ENCODE results near the gene SLC46A2. TPM values are rescaled to one million over a fixed set of nuclear protein-coding genes. Genes with fewer than 3 reads are reported as not detected.

The SLC46A2 gene
- total and polyA plus RNA-seq, 2 of the 13 experiments (the other 11 are each of a cell fraction or from before 2014, with no cell fraction given): not detected

DNA sequence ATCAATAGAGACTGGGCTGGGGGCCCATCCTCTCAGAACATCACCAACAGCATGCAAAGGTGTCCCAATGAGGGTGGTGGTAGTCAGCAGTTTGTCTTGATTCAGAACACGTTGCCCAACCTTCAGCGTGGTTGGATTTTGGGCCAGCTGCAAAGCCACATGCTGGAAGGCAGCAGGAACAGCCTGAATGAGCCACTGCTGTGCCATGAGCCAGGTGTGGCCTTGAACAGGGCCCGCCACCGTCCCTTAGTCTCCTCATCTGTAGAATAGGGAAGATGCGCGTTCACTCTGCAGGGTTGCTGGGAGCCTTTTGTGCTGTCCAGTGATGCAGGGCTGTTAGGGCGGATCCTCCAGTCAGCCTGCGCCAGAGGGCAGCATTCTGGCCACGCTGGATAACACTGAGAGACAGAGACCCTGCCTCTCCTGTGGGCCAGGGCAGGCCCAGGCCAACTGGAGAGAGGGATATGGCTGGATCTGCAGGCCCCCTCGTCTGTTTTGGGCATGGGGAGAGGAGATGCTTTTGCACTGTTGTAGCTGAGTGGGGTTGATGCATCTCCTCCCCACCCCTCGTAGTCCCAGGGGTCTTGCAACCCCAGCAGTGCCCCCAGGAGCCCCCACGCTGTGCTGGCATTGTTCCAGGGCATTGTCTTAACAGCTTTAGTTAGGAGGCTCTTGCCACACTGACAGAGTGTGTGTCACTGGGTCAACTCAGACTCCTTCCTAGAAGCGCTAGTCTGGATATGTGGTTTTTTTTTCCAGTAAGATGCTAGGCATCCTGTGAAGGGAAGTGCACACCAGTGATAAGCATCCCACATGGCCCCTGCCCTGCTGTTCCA, 42.1 kb downstream of the SLC46A2 start (continued):
- TF ChIP-seq ZNF775 (CRISPR knock-in tag; IDR thresholded peaks at IDR 0.05; ENCODE audit: borderline replicate concordance) (no peak), NFKBIZ (CRISPR knock-in tag; IDR thresholded peaks at IDR 0.05) (no peak), ZNF331 (CRISPR knock-in tag; IDR thresholded peaks at IDR 0.05) (no peak)

DNA sequence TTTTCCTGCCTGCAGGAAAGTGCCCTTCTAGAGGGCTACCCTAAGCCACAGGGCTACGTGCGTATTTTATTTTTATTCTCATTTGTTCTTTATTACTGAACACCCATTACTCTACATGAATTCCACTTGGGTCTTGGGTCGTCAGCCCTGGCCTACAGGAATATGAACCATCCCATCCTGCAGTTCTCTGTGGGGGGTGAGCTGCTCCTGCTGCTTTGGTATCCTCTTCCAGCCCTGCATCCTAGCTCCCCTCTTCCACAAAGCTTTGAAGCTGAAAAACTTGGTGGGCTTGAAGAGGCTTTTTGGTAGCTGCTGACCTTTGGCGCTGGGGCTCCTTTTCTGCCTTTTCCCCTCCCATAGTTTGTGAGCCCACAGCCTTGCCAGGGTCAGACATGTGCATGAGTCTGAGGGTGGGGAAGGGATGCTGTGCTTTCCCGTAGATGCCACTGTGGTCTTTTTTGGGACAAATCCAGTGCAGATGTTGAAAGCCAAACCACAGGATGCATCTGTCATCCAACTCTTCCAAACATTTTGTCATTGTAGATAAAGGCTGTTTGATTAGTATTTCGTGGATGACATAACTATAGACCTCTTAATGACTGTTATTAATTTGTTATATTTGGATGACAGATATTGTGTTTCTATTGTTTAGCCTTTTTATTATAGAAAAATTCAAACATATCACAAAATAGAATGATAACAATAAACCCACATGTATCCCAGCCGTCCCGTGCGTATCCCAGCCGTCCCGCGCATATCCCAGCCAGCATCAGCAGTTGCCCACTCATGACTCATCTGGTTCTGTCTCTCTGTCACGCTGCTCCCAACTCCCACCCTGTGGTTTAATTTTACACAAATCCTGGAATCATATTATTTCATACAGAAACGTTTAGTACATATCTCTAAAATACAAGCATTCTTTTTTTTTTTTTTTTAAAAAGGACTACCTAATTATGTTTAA, 43.9 kb downstream of the SLC46A2 start:
- in situ Hi-C loops (cut with HindIII; ENCODE audit: extremely low pct_ligation_motif_present, low pct_unique_long_range_greater_than_20kb) (loop anchor here (5.0 kb wide), 1 partner anchor 45 kb away; the partner anchor contains the start of gene SLC46A2), intact Hi-C loops (cut with micrococcal nuclease; ENCODE audit: unreplicated experiment) (no loop called here)
- POLR2A ChIA-PET: no interaction called here
- Histone ChIP-seq H3K27me3 (ENCODE audit: control insufficient read depth in 1 of 2, insufficient read depth in 2 of 2, low read length in 2 of 2) (no peaks in the 10 kb centered on the region), H3K27ac (ENCODE audit: extremely low read length, insufficient read depth, low read length) (no peak overlapping the region), H3K9me3 (ENCODE audit: low read length) (no peaks in the 10 kb centered on the region), H3K79me2 (ENCODE audit: insufficient read depth, low read length) (no peaks in the 10 kb centered on the region), H3K9ac (ENCODE audit: insufficient read depth, low read depth, low read length) (no peak overlapping the region), H3K4me2 (ENCODE audit: low read depth, low read length) (no peak overlapping the region), H4K20me1 (ENCODE audit: insufficient read depth, low read length) (no peaks in the 10 kb centered on the region), H3K36me3 (replicated peaks in 1 of 2; ENCODE audit: control insufficient read depth in 1 of 2, insufficient read depth in 2 of 2, low read length in 2 of 2) (peaks cover 4 to 9% of the 10 kb centered on the region in 2 experiments; a peak in 4 of 5 replicates), H3K4me3 (replicated peaks in 1 of 3; ENCODE audit: insufficient read depth in 1 of 3, low read depth in 2 of 3, low read length in 3 of 3) (no peak overlapping the region), H2AFZ (ENCODE audit: low read length) (no peak overlapping the region), H3K4me1 (ENCODE audit: insufficient read depth, low read length) (peaks cover 3% of the 10 kb centered on the region)
- CTCF ChIA-PET (ENCODE audit: low intra/inter-chr PET ratio, low total read pairs): interaction anchor here (1.7 to 3.1 kb wide), 2 partner anchors 56 kb away, joined by 3 to 48 read pairs; no protein-coding TSS in a partner anchor
- DNase-seq (ENCODE audit: low spot score) (no peak), ATAC-seq (no peak), FAIRE-seq (no peak)
- no TSS peak for BruUV-seq (replicated peaks)
- 88% methylated on average over 14 of the region's 14 CpGs for WGBS (ENCODE audit: low lambda C conversion rate)
- TF ChIP-seq NR2F2 (IDR thresholded peaks at IDR 0.05; ENCODE audit: borderline replicate concordance, low read depth): no peak
- TF ChIP-seq ATF7-NPFF (CRISPR knock-in tag; IDR thresholded peaks at IDR 0.05; ENCODE audit: low read depth): no peak
- TF ChIP-seq ZNF780A (CRISPR knock-in tag; IDR thresholded peaks at IDR 0.05): no peak
- TF ChIP-seq, protein P1, sequence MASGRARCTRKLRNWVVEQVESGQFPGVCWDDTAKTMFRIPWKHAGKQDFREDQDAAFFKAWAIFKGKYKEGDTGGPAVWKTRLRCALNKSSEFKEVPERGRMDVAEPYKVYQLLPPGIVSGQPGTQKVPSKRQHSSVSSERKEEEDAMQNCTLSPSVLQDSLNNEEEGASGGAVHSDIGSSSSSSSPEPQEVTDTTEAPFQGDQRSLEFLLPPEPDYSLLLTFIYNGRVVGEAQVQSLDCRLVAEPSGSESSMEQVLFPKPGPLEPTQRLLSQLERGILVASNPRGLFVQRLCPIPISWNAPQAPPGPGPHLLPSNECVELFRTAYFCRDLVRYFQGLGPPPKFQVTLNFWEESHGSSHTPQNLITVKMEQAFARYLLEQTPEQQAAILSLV (CRISPR knock-in tag; IDR thresholded peaks at IDR 0.05; ENCODE audit: borderline replicate concordance): no peak
- TF ChIP-seq, protein P2, sequence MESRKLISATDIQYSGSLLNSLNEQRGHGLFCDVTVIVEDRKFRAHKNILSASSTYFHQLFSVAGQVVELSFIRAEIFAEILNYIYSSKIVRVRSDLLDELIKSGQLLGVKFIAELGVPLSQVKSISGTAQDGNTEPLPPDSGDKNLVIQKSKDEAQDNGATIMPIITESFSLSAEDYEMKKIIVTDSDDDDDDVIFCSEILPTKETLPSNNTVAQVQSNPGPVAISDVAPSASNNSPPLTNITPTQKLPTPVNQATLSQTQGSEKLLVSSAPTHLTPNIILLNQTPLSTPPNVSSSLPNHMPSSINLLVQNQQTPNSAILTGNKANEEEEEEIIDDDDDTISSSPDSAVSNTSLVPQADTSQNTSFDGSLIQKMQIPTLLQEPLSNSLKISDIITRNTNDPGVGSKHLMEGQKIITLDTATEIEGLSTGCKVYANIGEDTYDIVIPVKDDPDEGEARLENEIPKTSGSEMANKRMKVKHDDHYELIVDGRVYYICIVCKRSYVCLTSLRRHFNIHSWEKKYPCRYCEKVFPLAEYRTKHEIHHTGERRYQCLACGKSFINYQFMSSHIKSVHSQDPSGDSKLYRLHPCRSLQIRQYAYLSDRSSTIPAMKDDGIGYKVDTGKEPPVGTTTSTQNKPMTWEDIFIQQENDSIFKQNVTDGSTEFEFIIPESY (CRISPR knock-in tag; IDR thresholded peaks at IDR 0.05): no peak
- no peak for TF ChIP-seq ARNT2 (CRISPR knock-in tag; IDR thresholded peaks at IDR 0.05; ENCODE audit: low read depth)
- no peak for TF ChIP-seq GATAD2A (CRISPR knock-in tag; IDR thresholded peaks at IDR 0.05)
- TF ChIP-seq, protein P3, sequence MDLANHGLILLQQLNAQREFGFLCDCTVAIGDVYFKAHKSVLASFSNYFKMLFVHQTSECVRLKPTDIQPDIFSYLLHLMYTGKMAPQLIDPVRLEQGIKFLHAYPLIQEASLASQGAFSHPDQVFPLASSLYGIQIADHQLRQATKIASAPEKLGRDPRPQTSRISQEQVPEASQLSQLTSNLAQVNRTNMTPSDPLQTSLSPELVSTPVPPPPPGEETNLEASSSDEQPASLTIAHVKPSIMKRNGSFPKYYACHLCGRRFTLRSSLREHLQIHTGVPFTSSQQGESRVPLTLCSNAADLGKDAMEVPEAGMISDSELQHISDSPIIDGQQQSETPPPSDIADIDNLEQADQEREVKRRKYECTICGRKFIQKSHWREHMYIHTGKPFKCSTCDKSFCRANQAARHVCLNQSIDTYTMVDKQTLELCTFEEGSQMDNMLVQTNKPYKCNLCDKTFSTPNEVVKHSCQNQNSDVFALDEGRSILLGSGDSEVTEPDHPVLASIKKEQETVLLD (CRISPR knock-in tag; IDR thresholded peaks at IDR 0.05; ENCODE audit: low read depth): no peak
- TF ChIP-seq SOX6 (IDR thresholded peaks at IDR 0.05): no peak
- no peak for TF ChIP-seq SOX6 (CRISPR knock-in tag; IDR thresholded peaks at IDR 0.05)
